Panc1 (cell line): ENCODE measurements around the gene TNIK. TPM values are rescaled to one million over a fixed set of nuclear protein-coding genes. Genes with fewer than 3 reads are reported as not detected.

ENCODE experiments used
- ATAC-seq: fragments of 200-7000 bp; cut with Tn5 transposase; 2 replicates; pipeline ENCODE4 v1.9.1; 2020; ENCODE audit warnings: mild to moderate bottlenecking, moderate library complexity
- BruUV-seq: library from RNA; stranded (reverse); fragments of 400-500 nt; replicated peaks from 2 replicates; lab custom pipeline; 2021; lab: Mats Ljungman, UMichigan
- CTCF ChIA-PET: fragments of 300-600 bp; sonication (Branson Sonifier 250); formaldehyde crosslinking; loops from one replicate; lab custom pipeline; 2022; ENCODE audit warnings: antibody characterized with exemption; lab: Charles Lee
- POLR2A ChIA-PET: fragments of 300-600 bp; sonication (Branson Sonifier 250); formaldehyde crosslinking; loops from one replicate; lab custom pipeline; 2022; ENCODE audit warnings: antibody characterized with exemption; lab: Charles Lee
- DNase-seq: peaks from one replicate; pipeline ENCODE4 v3.0.0-alpha.2; 2010; ENCODE audit warnings: low read depth, low spot score
- H3K27ac ChIP-seq: 2 replicates; pipeline ENCODE4 v1.5.1; 2011; ENCODE audit warnings: mild to moderate bottlenecking, low read length, inconsistent platforms
- H3K27me3 ChIP-seq: fragments of 200-500 bp; sonication (Bioruptor generic); 2 replicates; pipeline ENCODE4 v1.6.0; 2014; ENCODE audit warnings: low read length, inconsistent platforms; ENCODE audit not compliant: control insufficient read depth, insufficient read depth
- H3K36me3 ChIP-seq: fragments of 200-500 bp; sonication (Bioruptor generic); 2 replicates; pipeline ENCODE4 v1.5.1; 2014; ENCODE audit warnings: inconsistent platforms, mild to moderate bottlenecking, low read length, moderate library complexity; ENCODE audit not compliant: control insufficient read depth, insufficient read depth
- H3K4me1 ChIP-seq: 2 replicates; pipeline ENCODE4 v1.5.1; 2011; ENCODE audit warnings: inconsistent platforms, mild to moderate bottlenecking, low read length, moderate library complexity; ENCODE audit not compliant: control insufficient read depth, insufficient read depth
- H3K4me3 ChIP-seq, 2 experiments: 2 replicates each; pipeline ENCODE4 v1.5.1; 2011 to 2012; ENCODE audit warnings: low read depth in 2 of 2, low read length in 2 of 2, mild to moderate bottlenecking in 2 of 2, inconsistent platforms in 1 of 2, moderate library complexity in 1 of 2
- H3K9me3 ChIP-seq: fragments of 200-500 bp; sonication (Bioruptor generic); 2 replicates; pipeline ENCODE4 v1.5.1; 2014; ENCODE audit warnings: low read depth, mild to moderate bottlenecking, inconsistent platforms, low read length, moderate library complexity; ENCODE audit not compliant: control insufficient read depth, insufficient read depth
- CTCF ChIP-seq: fragments of 450-650 bp; IDR thresholded peaks from 2 replicates; pipeline ENCODE4 v1.5.1; 2017; ENCODE audit warnings: mild to moderate bottlenecking
- POLR2AphosphoS5 ChIP-seq: IDR thresholded peaks from 2 replicates; pipeline ENCODE4 v1.6.1; 2012; ENCODE audit warnings: mild to moderate bottlenecking, low read depth, low read length, moderate library complexity
- SIN3A ChIP-seq: IDR thresholded peaks from 2 replicates; pipeline ENCODE4 v1.6.1; 2012; ENCODE audit warnings: low read depth, mild to moderate bottlenecking, low read length, moderate library complexity, borderline replicate concordance; ENCODE audit not compliant: insufficient read depth
- TCF7L2 ChIP-seq: IDR thresholded peaks from 2 replicates; pipeline ENCODE4 v1.6.1; 2011; ENCODE audit warnings: mild to moderate bottlenecking, low read depth, low read length, inconsistent platforms
- in situ Hi-C: cut with HindIII; loops from 2 replicates; pipeline ENCODE4 v1.10.0; 2016; ENCODE audit warnings: low sequenced_read_pairs, low pct_unique_long_range_greater_than_20kb
- intact Hi-C: fragments of 100-400 bp; cut with micrococcal nuclease; formaldehyde crosslinking; loops from one replicate; pipeline ENCODE4 v1.10.0; 2022; ENCODE audit not compliant: unreplicated experiment
- total RNA-seq: library from RNA; stranded (reverse); gene quantifications from one replicate; pipeline ENCODE4 v1.2.1, GENCODE V29; 2021; ENCODE audit not compliant: unreplicated experiment
- TF ChIP-seq, protein P1 (sequence below), 2 experiments: IDR thresholded peaks; 2 replicates each; pipeline ENCODE4 v1.6.1; 2011 to 2012; ENCODE audit warnings: low read depth in 2 of 2, control low read depth in 1 of 2, low read length in 1 of 2, mild to moderate bottlenecking in 1 of 2, moderate library complexity in 1 of 2; ENCODE audit not compliant: insufficient read depth in 1 of 2

Gene TNIK
- total RNA-seq, 1 experiment from 2014 or later = 1.9 TPM

GRCh38 chr3:171145798-171146197 lies 314.4 kb downstream of the TNIK start:
- intact Hi-C loops (no loop called here), in situ Hi-C loops (no loop called here)
- no peaks in the 10 kb centered on the region; the same call in 1 of the 2 replicates for H3K27me3 ChIP-seq
- no peaks in the 10 kb centered on the region for H3K36me3 ChIP-seq
- H3K27ac ChIP-seq = no peak overlapping the region
- no peak overlapping the region for H3K4me3 ChIP-seq
- H3K9me3 ChIP-seq = no peaks in the 10 kb centered on the region
- CTCF ChIA-PET = no interaction called here
- TF ChIP-seq SIN3A = no peak
- TF ChIP-seq, protein P1, sequence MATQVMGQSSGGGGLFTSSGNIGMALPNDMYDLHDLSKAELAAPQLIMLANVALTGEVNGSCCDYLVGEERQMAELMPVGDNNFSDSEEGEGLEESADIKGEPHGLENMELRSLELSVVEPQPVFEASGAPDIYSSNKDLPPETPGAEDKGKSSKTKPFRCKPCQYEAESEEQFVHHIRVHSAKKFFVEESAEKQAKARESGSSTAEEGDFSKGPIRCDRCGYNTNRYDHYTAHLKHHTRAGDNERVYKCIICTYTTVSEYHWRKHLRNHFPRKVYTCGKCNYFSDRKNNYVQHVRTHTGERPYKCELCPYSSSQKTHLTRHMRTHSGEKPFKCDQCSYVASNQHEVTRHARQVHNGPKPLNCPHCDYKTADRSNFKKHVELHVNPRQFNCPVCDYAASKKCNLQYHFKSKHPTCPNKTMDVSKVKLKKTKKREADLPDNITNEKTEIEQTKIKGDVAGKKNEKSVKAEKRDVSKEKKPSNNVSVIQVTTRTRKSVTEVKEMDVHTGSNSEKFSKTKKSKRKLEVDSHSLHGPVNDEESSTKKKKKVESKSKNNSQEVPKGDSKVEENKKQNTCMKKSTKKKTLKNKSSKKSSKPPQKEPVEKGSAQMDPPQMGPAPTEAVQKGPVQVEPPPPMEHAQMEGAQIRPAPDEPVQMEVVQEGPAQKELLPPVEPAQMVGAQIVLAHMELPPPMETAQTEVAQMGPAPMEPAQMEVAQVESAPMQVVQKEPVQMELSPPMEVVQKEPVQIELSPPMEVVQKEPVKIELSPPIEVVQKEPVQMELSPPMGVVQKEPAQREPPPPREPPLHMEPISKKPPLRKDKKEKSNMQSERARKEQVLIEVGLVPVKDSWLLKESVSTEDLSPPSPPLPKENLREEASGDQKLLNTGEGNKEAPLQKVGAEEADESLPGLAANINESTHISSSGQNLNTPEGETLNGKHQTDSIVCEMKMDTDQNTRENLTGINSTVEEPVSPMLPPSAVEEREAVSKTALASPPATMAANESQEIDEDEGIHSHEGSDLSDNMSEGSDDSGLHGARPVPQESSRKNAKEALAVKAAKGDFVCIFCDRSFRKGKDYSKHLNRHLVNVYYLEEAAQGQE (IDR thresholded peaks at IDR 0.05; ENCODE audit: insufficient read depth in 1 of 2, low read depth in 2 of 2, low read length in 1 of 2) = no peak
- no TSS peak for BruUV-seq
- ATAC-seq (no peak), DNase-seq (no peak)
- no peaks in the 10 kb centered on the region for H3K4me1 ChIP-seq
- POLR2A ChIA-PET = no interaction called here

DNA sequence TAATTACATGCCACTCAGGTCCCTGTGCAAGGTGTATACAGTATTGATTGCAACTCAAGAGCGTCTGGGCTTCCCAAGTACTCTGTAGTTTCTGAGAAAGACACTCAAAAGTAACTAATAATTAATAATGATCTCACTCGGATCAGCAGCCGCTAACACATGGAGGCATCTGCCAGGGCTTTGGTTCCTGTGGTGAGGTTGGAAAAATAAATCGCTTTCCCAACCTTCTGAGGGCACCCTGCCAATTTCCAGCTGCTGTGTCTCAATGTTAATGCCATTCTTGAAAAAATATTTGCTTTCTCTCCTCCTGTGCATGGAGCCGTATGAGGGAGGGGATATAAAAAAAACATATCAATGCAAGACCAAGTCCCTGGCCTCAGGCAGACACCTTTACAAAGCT lies 317.2 kb downstream of the TNIK start:
- no peak for DNase-seq
- H3K4me3 ChIP-seq = no peak overlapping the region
- no TSS peak for BruUV-seq
- H3K27me3 ChIP-seq = peaks cover 6% of the 10 kb centered on the region; the same call in 1 of the 2 replicates
- POLR2A ChIA-PET = no interaction called here
- no peaks in the 10 kb centered on the region for H3K9me3 ChIP-seq
- H3K4me1 ChIP-seq = no peaks in the 10 kb centered on the region
- ATAC-seq = no peak
- no peaks in the 10 kb centered on the region for H3K36me3 ChIP-seq
- intact Hi-C loops = no loop called here
- in situ Hi-C loops = no loop called here
- no peak overlapping the region for H3K27ac ChIP-seq
- TF ChIP-seq SIN3A (no peak), TCF7L2 (no peak), POLR2AphosphoS5 (no peak), CTCF (no peak)
- TF ChIP-seq, protein P1 (IDR thresholded peaks at IDR 0.05; ENCODE audit: insufficient read depth in 1 of 2, low read depth in 2 of 2, low read length in 1 of 2) = no peak
- CTCF ChIA-PET = no interaction called here
